ENCODE measurements around the gene GAPDH.
"Not testable (repeated sequence)": the region's sequence is repeated elsewhere in the genome, so short reads cannot be mapped to it uniquely, and the experiment has no call there.

The GAPDH gene

GRCh38 chr12:6530576-6531260 lies 3.6 kb upstream of the GAPDH start:
- no peak for DNase-seq

- DNase-seq: no peak
Measured at GRCh38 chr12:6532051-6532926, 2.0 kb upstream of the GAPDH start.

DNA sequence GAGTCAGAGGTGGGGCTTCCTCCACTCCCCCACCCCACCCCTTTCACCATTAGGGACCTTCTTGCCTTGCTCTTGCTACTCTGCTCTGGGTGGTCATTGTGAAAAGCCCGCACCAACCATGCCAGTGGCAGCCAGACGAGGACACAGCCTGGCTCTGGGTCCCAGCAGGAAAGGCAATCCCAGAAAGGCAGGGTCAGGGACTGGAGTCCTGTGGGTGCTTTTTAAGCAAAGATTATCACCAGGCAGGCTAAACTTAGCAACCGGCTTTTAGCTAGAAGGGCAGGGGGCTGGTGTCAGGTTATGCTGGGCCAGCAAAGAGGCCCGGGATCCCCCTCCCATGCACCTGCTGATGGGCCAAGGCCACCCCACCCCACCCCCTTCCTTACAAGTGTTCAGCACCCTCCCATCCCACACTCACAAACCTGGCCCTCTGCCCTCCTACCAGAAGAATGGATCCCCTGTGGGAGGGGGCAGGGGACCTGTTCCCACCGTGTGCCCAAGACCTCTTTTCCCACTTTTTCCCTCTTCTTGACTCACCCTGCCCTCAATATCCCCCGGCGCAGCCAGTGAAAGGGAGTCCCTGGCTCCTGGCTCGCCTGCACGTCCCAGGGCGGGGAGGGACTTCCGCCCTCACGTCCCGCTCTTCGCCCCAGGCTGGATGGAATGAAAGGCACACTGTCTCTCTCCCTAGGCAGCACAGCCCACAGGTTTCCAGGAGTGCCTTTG lies 1.2 kb upstream of the GAPDH start:
- no peak for DNase-seq

GRCh38 chr12:6533653-6533922 lies 729 bp upstream of the GAPDH start:
- no peak for DNase-seq

- DNase-seq: no peak
Measured at GRCh38 chr12:6534695-6534944, 303 bp downstream of the GAPDH start.

- DNase-seq: no peak
Measured at GRCh38 chr12:6534945-6535696, 804 bp downstream of the GAPDH start.

GRCh38 chr12:6535697-6535946 lies 1.3 kb downstream of the GAPDH start:
- no peak for DNase-seq

DNA sequence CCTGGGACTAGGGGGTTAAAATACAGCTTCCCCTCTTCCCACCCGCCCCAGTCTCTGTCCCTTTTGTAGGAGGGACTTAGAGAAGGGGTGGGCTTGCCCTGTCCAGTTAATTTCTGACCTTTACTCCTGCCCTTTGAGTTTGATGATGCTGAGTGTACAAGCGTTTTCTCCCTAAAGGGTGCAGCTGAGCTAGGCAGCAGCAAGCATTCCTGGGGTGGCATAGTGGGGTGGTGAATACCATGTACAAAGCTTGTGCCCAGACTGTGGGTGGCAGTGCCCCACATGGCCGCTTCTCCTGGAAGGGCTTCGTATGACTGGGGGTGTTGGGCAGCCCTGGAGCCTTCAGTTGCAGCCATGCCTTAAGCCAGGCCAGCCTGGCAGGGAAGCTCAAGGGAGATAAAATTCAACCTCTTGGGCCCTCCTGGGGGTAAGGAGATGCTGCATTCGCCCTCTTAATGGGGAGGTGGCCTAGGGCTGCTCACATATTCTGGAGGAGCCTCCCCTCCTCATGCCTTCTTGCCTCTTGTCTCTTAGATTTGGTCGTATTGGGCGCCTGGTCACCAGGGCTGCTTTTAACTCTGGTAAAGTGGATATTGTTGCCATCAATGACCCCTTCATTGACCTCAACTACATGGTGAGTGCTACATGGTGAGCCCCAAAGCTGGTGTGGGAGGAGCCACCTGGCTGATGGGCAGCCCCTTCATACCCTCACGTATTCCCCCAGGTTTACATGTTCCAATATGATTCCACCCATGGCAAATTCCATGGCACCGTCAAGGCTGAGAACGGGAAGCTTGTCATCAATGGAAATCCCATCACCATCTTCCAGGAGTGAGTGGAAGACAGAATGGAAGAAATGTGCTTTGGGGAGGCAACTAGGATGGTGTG lies 1.9 kb downstream of the GAPDH start:
- no peak for DNase-seq

- no peak for DNase-seq
Measured at GRCh38 chr12:6536894-6537579, 2.7 kb downstream of the GAPDH start.

- DNase-seq: not testable (repeated sequence)
Measured at GRCh38 chr12:6537580-6538419, 3.5 kb downstream of the GAPDH start.

DNA sequence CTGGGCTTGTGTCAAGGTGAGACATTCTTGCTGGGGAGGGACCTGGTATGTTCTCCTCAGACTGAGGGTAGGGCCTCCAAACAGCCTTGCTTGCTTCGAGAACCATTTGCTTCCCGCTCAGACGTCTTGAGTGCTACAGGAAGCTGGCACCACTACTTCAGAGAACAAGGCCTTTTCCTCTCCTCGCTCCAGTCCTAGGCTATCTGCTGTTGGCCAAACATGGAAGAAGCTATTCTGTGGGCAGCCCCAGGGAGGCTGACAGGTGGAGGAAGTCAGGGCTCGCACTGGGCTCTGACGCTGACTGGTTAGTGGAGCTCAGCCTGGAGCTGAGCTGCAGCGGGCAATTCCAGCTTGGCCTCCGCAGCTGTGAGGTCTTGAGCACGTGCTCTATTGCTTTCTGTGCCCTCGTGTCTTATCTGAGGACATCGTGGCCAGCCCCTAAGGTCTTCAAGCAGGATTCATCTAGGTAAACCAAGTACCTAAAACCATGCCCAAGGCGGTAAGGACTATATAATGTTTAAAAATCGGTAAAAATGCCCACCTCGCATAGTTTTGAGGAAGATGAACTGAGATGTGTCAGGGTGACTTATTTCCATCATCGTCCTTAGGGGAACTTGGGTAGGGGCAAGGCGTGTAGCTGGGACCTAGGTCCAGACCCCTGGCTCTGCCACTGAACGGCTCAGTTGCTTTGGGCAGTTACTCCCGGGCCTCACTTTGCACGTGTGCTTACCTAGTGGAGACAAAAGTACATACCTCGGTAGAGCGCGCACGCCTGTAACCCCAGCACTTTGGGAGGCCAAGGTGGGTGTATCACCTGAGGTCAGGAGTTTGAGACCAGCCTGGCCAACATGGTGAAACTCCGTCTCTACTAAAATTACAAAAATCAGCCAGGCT lies 4.3 kb downstream of the GAPDH start:
- no peak for DNase-seq

DNA sequence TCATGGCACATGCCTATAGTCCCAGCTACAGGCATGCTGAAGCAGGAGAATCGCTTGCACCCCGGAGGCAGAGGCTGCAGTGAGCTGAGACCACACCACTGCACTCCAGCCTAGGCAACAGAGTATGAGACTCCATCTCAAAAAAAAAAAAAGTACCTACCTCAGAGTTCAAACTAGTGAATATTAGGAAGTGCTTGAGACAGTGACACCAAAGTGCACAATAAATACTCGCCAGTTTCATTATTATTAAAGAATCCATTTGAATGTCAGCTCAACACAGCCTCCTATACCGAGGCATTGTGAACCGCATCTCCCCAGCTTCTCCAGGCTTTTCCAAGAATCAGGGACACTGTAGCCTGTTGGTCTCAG lies 5.0 kb downstream of the GAPDH start:
- no peak for DNase-seq

- no peak for DNase-seq
Measured at GRCh38 chr12:6539707-6540134, 5.4 kb downstream of the GAPDH start.

- DNase-seq: no peak
Measured at GRCh38 chr12:6540181-6540877, 6.0 kb downstream of the GAPDH start.

GRCh38 chr12:6541371-6542165 lies 7.3 kb downstream of the GAPDH start:
- no peak for DNase-seq

GRCh38 chr12:6542209-6543009 lies 8.1 kb downstream of the GAPDH start:
- no peak for DNase-seq

DNA sequence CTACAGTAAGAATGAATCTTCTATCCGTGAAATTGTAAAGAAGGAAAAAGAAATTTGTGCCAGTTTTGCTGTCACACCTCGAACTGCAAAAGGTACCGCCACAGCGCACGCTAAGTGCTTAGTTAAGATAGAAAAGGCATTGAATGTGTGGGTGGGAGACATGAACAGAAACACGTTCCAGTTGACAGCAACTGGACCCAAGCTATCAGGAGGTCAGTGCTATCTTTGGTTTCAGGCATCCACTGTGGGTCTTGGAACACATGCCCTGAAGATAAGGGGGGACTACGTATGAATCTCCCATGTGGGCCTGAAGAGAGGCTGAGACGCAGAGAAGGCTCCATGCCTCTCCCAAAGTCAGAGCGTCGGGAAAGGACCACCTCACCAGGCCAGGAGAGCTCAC lies 11.7 kb downstream of the GAPDH start:
- no peak for DNase-seq

DNA sequence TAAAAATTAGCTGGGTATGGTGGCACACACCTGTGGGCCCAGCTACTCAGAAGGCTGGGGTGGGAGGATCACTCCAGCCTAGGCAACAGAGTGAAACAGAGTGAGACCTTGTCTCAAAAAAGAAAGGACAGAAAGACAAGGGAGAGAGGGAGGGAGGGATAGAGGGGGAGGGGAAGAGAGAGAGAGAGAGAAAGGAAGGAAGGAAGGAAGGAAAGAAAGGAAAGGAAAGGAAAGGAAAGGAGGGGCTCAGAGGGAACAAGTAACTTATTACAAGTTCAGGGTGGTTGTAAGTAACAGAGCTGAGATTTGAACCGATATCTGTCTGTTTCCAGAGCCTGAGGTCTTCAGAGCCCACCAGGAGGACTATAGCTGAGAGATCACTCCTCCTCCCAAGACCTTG lies 13.2 kb downstream of the GAPDH start:
- DNase-seq: no peak
